HG02852 (cell line): ENCODE data around the gene SORCS2.
"Not testable (repeated sequence)": the region's sequence is repeated elsewhere in the genome, so short reads cannot be mapped to it uniquely, and the experiment has no call there.

ENCODE experiments used
- ATAC-seq: cut with Tn5 transposase; IDR thresholded peaks from one replicate; pipeline ENCODE4 v1.9.1; 2021; ENCODE audit warnings: mild to moderate bottlenecking, moderate library complexity; ENCODE audit not compliant: unreplicated experiment

SORCS2 gene

GRCh38 chr4:7431696-7432530 is 239.6 kb downstream of the SORCS2 start:
- no peak for ATAC-seq

GRCh38 chr4:7432531-7433375 is 240.4 kb downstream of the SORCS2 start:
- ATAC-seq = no peak

- no peak for ATAC-seq
These were observed 241.2 kb downstream of the SORCS2 start for GRCh38 chr4:7433376-7434140.

- no peak for ATAC-seq
These were observed 241.9 kb downstream of the SORCS2 start for GRCh38 chr4:7434141-7434765.

GRCh38 chr4:7434766-7435150 is 242.4 kb downstream of the SORCS2 start, which contains the start of gene PSAPL1:
TSS of gene PSAPL1 (minus strand) at chr4:7434930. CDS start at chr4:7434879, 51 bp downstream.
- ATAC-seq = no peak

- no peak for ATAC-seq
These were observed 243.2 kb downstream of the SORCS2 start for GRCh38 chr4:7435471-7436061.

GRCh38 chr4:7436256-7436655 is 243.9 kb downstream of the SORCS2 start:
- no peak for ATAC-seq

GRCh38 chr4:7439699-7440098 is 247.4 kb downstream of the SORCS2 start:
- ATAC-seq = no peak

- ATAC-seq = no peak
These were observed 248.9 kb downstream of the SORCS2 start for GRCh38 chr4:7441201-7441600.

GRCh38 chr4:7442574-7443162 is 250.3 kb downstream of the SORCS2 start:
- no peak for ATAC-seq

- no peak for ATAC-seq
These were observed 252.0 kb downstream of the SORCS2 start for GRCh38 chr4:7444314-7444713.

GRCh38 chr4:7444731-7445130 is 252.4 kb downstream of the SORCS2 start:
- ATAC-seq = no peak

- ATAC-seq = no peak
These were observed 254.9 kb downstream of the SORCS2 start for GRCh38 chr4:7447236-7447635.

- no peak for ATAC-seq
These were observed 255.7 kb downstream of the SORCS2 start for GRCh38 chr4:7448036-7448435.

- ATAC-seq = no peak
These were observed 258.6 kb downstream of the SORCS2 start for GRCh38 chr4:7450775-7451433.

GRCh38 chr4:7451434-7451789 is 259.1 kb downstream of the SORCS2 start:
- ATAC-seq = no peak

- ATAC-seq = no peak
These were observed 259.5 kb downstream of the SORCS2 start for GRCh38 chr4:7451800-7452199.

GRCh38 chr4:7452802-7453201 is 260.5 kb downstream of the SORCS2 start:
- not testable (repeated sequence) for ATAC-seq
